ENCODE measurements around the gene TSPEAR. TPM values are rescaled to one million over a fixed set of nuclear protein-coding genes. Genes with fewer than 3 reads are reported as not detected.

Gene TSPEAR
- total RNA-seq, 1 experiment from 2014 or later, result not detected

DNA sequence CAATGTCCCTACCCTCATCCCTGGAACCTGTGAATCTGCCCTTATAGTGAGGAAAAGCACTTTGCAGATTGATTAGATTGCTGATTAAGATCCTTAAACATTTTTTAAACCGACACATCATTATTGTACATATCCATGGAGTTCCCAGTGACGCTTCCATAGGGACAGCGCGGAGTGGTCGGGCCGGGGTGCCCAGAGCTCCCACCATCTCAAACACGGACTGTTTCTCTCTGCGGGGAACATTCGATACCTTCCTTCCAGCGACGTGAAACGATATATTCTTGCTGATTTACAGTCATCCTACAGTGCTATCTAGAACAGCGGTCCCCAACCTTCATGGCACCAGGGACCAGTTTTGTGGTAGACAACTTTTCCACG is 10.4 kb downstream of the TSPEAR start:
- TF ChIP-seq CTCF (IDR thresholded peaks at IDR 0.05) (no peak), SIN3A (IDR thresholded peaks at IDR 0.05; ENCODE audit: borderline replicate concordance, insufficient read depth, low read depth, low read length) (no peak), POLR2AphosphoS5 (IDR thresholded peaks at IDR 0.05; ENCODE audit: low read depth, low read length) (no peak), TCF7L2 (IDR thresholded peaks at IDR 0.05; ENCODE audit: low read depth, low read length) (no peak), REST (IDR thresholded peaks at IDR 0.05; ENCODE audit: insufficient read depth in 1 of 2, low read depth in 2 of 2, low read length in 1 of 2) (no peak)
- intact Hi-C loops (cut with micrococcal nuclease; ENCODE audit: unreplicated experiment) (no loop called here), in situ Hi-C loops (cut with HindIII; ENCODE audit: low pct_unique_long_range_greater_than_20kb, low sequenced_read_pairs) (no loop called here)
- H3K27ac ChIP-seq (ENCODE audit: low read length), result no peak overlapping the region
- H3K9me3 ChIP-seq (ENCODE audit: control insufficient read depth, insufficient read depth, low read depth, low read length), result no peaks in the 10 kb centered on the region
- DNase-seq (ENCODE audit: low read depth, low spot score) (no peak), ATAC-seq (no peak)
- no peaks in the 10 kb centered on the region for H3K4me1 ChIP-seq (ENCODE audit: control insufficient read depth, insufficient read depth, low read length)
- ChIA-PET POLR2A (no interaction called here), CTCF (no interaction called here)
- no peaks in the 10 kb centered on the region for H3K36me3 ChIP-seq (ENCODE audit: control insufficient read depth, insufficient read depth, low read length)
- no peaks in the 10 kb centered on the region for H3K27me3 ChIP-seq (ENCODE audit: control insufficient read depth, insufficient read depth, low read length)
- no TSS peak for BruUV-seq (replicated peaks)
- no peak overlapping the region for H3K4me3 ChIP-seq (ENCODE audit: low read depth in 2 of 2, low read length in 2 of 2)

- ATAC-seq, result no peak
- Histone ChIP-seq H3K9me3 (ENCODE audit: control insufficient read depth, insufficient read depth, low read depth, low read length) (no peaks in the 10 kb centered on the region), H3K27ac (ENCODE audit: low read length) (no peak overlapping the region), H3K27me3 (ENCODE audit: control insufficient read depth, insufficient read depth, low read length) (no peaks in the 10 kb centered on the region), H3K4me3 (ENCODE audit: low read depth in 2 of 2, low read length in 2 of 2) (no peak overlapping the region), H3K4me1 (ENCODE audit: control insufficient read depth, insufficient read depth, low read length) (no peaks in the 10 kb centered on the region), H3K36me3 (ENCODE audit: control insufficient read depth, insufficient read depth, low read length) (no peaks in the 10 kb centered on the region)
- in situ Hi-C loops (cut with HindIII; ENCODE audit: low pct_unique_long_range_greater_than_20kb, low sequenced_read_pairs), result no loop called here
- CTCF ChIA-PET, result no interaction called here
- intact Hi-C loops (cut with micrococcal nuclease; ENCODE audit: unreplicated experiment), result no loop called here
- no TSS peak for BruUV-seq (replicated peaks)
- DNase-seq (ENCODE audit: low read depth, low spot score), result no peak
- POLR2A ChIA-PET, result no interaction called here
- no peak for TF ChIP-seq TCF7L2 (IDR thresholded peaks at IDR 0.05; ENCODE audit: low read depth, low read length)
- no peak for TF ChIP-seq CTCF (IDR thresholded peaks at IDR 0.05)
- TF ChIP-seq REST (IDR thresholded peaks at IDR 0.05; ENCODE audit: insufficient read depth in 1 of 2, low read depth in 2 of 2, low read length in 1 of 2), result no peak
- TF ChIP-seq POLR2AphosphoS5 (IDR thresholded peaks at IDR 0.05; ENCODE audit: low read depth, low read length), result no peak
- no peak for TF ChIP-seq SIN3A (IDR thresholded peaks at IDR 0.05; ENCODE audit: borderline replicate concordance, insufficient read depth, low read depth, low read length)
These were observed 11.0 kb downstream of the TSPEAR start for GRCh38 chr21:44700101-44701022.
